Kidney (tissue), 14 donors: Measurements from ENCODE around the gene TAS2R10. TPM values are rescaled to one million over a fixed set of nuclear protein-coding genes. Genes with fewer than 3 reads are reported as not detected.
"Not testable (repeated sequence)": the region's sequence is repeated elsewhere in the genome, so short reads cannot be mapped to it uniquely, and the experiment has no call there.

Source experiments
- DNase-seq, 5 donors: peaks; one replicate each; pipeline ENCODE4 v3.0.0-alpha.2; 2013 to 2020
- FAIRE-seq: peaks from 2 replicates; lab custom pipeline; 2012; peaks lifted over from hg19 to GRCh38; lab: Jason Lieb, UNC
- H3K27ac ChIP-seq, 2 donors: one replicate each; pipeline ENCODE4 v1.7.0; 2013; ENCODE audit warnings: low read depth in 2 of 2, low read length in 2 of 2, inconsistent platforms in 1 of 2
- H3K27me3 ChIP-seq: one replicate; pipeline ENCODE4 v1.7.1; 2013; ENCODE audit warnings: low read length, inconsistent platforms; ENCODE audit not compliant: control insufficient read depth, insufficient read depth
- H3K36me3 ChIP-seq, 3 donors: one replicate each; pipeline versions ENCODE4 v1.7.0 to v1.7.1; 2013; ENCODE audit warnings: low read length in 3 of 3, control low read depth in 1 of 3, inconsistent platforms in 1 of 3; ENCODE audit not compliant: insufficient read depth in 3 of 3, control insufficient read depth in 2 of 3
- H3K4me1 ChIP-seq, 3 donors: one replicate each; pipeline versions ENCODE4 v1.7.0 to v1.7.1; 2013; ENCODE audit warnings: low read length in 3 of 3, inconsistent platforms in 1 of 3, low read depth in 1 of 3; ENCODE audit not compliant: control insufficient read depth in 2 of 3, insufficient read depth in 2 of 3
- H3K4me3 ChIP-seq, 3 donors: one replicate each; pipeline versions ENCODE4 v1.7.0 to v1.8.1; 2013; ENCODE audit warnings: low read length in 3 of 3, control low read depth in 1 of 3, inconsistent platforms in 1 of 3
- H3K9ac ChIP-seq, 3 donors: one replicate each; pipeline versions ENCODE4 v1.7.0 to v1.7.1; 2013; ENCODE audit warnings: low read length in 3 of 3, control low read depth in 1 of 3, inconsistent platforms in 1 of 3
- H3K9me3 ChIP-seq, 3 donors: one replicate each; pipeline versions ENCODE4 v1.7.0 to v1.7.1; 2013; ENCODE audit warnings: low read length in 3 of 3, control low read depth in 1 of 3, inconsistent platforms in 1 of 3; ENCODE audit not compliant: control insufficient read depth in 2 of 3, insufficient read depth in 1 of 3
- CTCF ChIP-seq: IDR thresholded peaks from 3 replicates; pipeline ENCODE4 v1.5.1; 2012; ENCODE audit warnings: mild to moderate bottlenecking, moderate library complexity, borderline replicate concordance; ENCODE audit not compliant: insufficient read depth; ENCODE audit errors: extremely low read depth
- intact Hi-C: fragments of 100-400 bp; cut with DNase I; formaldehyde crosslinking; loops from one replicate; pipeline ENCODE4 v1.11.1; 2022
- polyA plus RNA-seq: library from polyadenylated mRNA; stranded (reverse); fragments of 350-450 nt; fragmentation: Illumina TruSeq; extraction: RNeasy Lipid Tissue Mini Kit (QIAGEN cat#74804); gene quantifications from one replicate; pipeline ENCODE4 v1.2.3, GENCODE V29; 2014; ENCODE audit warnings: low read depth, low replicate concordance; ENCODE audit not compliant: insufficient read depth
- total RNA-seq: library from RNA; stranded (reverse); fragmentation: NEBNext Ultra II Directional; extraction: Animal tissue kit (Norgen Biotek cat#: 25700); gene quantifications from one replicate; pipeline ENCODE4 v1.2.1, GENCODE V29; 2021
- donor health status: control.
- donor health status: control.
- donor health status: control.
- donor health status: control.
- donor health status: control.
- donor health status: DM: yes; HTN: yes; CAD: no.
- donor health status: Normal renal cell carcinoma (clear cell type).

TAS2R10 gene
- total and polyA plus RNA-seq, 2 donors from 2014 or later: 0.82 TPM; not detected in 1

DNA sequence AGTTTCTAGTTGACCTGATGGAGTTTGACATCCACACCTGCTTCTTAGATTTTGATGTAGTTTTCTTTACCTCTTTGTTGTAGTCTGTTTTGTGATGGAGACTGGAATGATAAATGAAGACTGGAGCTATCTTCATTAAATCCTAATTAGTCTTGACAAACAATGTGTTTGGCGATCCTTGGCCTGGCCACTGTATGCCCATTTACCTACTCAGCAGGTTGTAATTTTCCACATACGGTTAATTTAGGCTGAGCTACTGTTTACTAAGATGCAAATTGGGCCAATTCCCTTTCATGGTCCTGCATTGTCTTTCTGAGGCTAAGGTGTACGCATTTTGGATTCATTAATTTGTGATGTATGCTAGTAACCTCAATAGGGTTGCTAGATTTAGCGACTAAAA is 23.6 kb downstream of the TAS2R10 start, which contains the start of gene TAS2R7:
TSS of gene TAS2R7 (minus strand) at position 41 of the 400 bp plus-strand sequence. CDS start 57 bp downstream, outside the sequence.
- no peak for FAIRE-seq
- no peak within 1 kb of the TSS for H3K4me3 ChIP-seq

DNA sequence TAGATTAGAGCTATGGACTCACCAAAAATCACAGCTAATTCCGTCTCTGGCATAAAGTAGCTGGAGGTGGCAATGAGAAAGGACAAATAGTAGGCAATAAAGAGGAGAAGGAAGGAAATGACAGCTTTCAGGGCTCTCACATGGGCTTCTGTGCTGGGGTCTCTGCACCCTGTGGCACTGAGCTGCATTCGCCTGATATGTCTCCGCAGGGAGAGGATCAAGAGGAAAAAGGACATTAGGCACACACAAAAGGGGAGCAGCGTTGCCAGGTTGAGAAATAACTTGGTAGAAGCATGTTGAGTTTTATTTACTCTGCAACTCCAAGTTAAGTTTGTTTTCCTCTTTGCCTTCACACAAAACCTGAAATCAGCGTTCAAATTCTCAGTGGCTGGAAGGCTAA is 24.4 kb downstream of the TAS2R10 start:
- FAIRE-seq (no peak), DNase-seq (no peak)
- Histone ChIP-seq H3K4me3 (no peak overlapping the region), H3K9me3 (no peaks in the 10 kb centered on the region), H3K27me3 (no peaks in the 10 kb centered on the region), H3K9ac (no peak overlapping the region), H3K36me3 (no peaks in the 10 kb centered on the region), H3K4me1 (no peaks in the 10 kb centered on the region), H3K27ac (no peak overlapping the region)
- intact Hi-C loops: no loop called here
- no peak for TF ChIP-seq CTCF

More for the DNA sequence above, 23.6 kb downstream of the TAS2R10 start, which contains the start of gene TAS2R7:
- DNase-seq: no peak
- intact Hi-C loops: no loop called here
- no peak within 1 kb of the TSS for H3K27ac ChIP-seq
- no peak for TF ChIP-seq CTCF
- no peaks in the 10 kb centered on the region for H3K9me3 ChIP-seq
- H3K4me1 ChIP-seq: no peaks in the 10 kb centered on the region
- H3K9ac ChIP-seq: no peak within 1 kb of the TSS
- H3K36me3 ChIP-seq: no peaks in the 10 kb centered on the region
- H3K27me3 ChIP-seq: no peaks in the 10 kb centered on the region

DNA sequence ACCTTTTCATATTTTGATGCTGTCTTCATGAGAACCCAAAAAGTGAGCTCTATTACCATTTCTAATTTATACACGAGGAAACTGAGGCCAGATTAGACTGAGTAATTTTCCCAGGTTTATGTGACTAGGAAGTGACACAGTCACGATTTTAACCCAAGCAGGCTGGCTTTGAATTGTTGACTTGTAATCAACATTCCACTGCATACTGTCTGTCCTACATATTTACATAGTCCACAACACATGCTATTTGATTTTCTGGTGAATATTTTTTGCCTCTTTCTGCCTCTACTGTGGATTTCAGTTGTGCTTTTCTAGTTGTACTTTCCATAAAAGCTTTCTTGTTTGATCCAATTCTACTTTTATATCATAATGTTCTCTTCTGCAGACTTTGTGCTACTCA is 31.9 kb downstream of the TAS2R10 start:
- FAIRE-seq: no peak
- intact Hi-C loops: no loop called here
- H3K4me1 ChIP-seq: no peaks in the 10 kb centered on the region
- H3K9me3 ChIP-seq: no peaks in the 10 kb centered on the region
- no peak overlapping the region for H3K9ac ChIP-seq
- DNase-seq: no peak
- no peaks in the 10 kb centered on the region for H3K36me3 ChIP-seq
- no peak overlapping the region for H3K4me3 ChIP-seq
- no peaks in the 10 kb centered on the region for H3K27me3 ChIP-seq
- H3K27ac ChIP-seq: no peak overlapping the region
- no peak for TF ChIP-seq CTCF

- H3K4me1 ChIP-seq, H3K27me3 ChIP-seq, H3K36me3 ChIP-seq, H3K4me3 ChIP-seq, H3K27ac ChIP-seq, DNase-seq, H3K9ac ChIP-seq, FAIRE-seq, H3K9me3 ChIP-seq, intact Hi-C loops: not testable (repeated sequence)
These were observed 34.4 kb downstream of the TAS2R10 start for GRCh38 chr12:10791769-10792168.
